GM19395 (cell line): ENCODE data around the gene TFDP1.

Experiments used
- ATAC-seq: cut with Tn5 transposase; IDR thresholded peaks from one replicate; pipeline ENCODE4 v1.9.1; 2021; ENCODE audit warnings: mild to moderate bottlenecking, moderate library complexity; ENCODE audit not compliant: unreplicated experiment

The TFDP1 gene

GRCh38 chr13:113647351-113648215, 63.0 kb downstream of the TFDP1 start:
- no peak for ATAC-seq

- no peak for ATAC-seq
Observed at GRCh38 chr13:113648216-113648610, 63.7 kb downstream of the TFDP1 start.

GRCh38 chr13:113649212-113649611, 64.7 kb downstream of the TFDP1 start:
- no peak for ATAC-seq

GRCh38 chr13:113650275-113650674, 65.7 kb downstream of the TFDP1 start:
- no peak for ATAC-seq

GRCh38 chr13:113650731-113651148, 66.2 kb downstream of the TFDP1 start:
- no peak for ATAC-seq

- no peak for ATAC-seq
Observed at GRCh38 chr13:113651511-113652403, 67.2 kb downstream of the TFDP1 start.

- no peak for ATAC-seq
Observed at GRCh38 chr13:113652404-113653263, 68.1 kb downstream of the TFDP1 start.

- ATAC-seq, result no peak
Observed at GRCh38 chr13:113653264-113654174, 69.0 kb downstream of the TFDP1 start.

- no peak for ATAC-seq
Observed at GRCh38 chr13:113654175-113654560, 69.6 kb downstream of the TFDP1 start.

GRCh38 chr13:113654591-113655345, 70.2 kb downstream of the TFDP1 start:
- ATAC-seq, result no peak

- no peak for ATAC-seq
Observed at GRCh38 chr13:113655346-113656002, 70.9 kb downstream of the TFDP1 start.

GRCh38 chr13:113656003-113656588, 71.5 kb downstream of the TFDP1 start:
- no peak for ATAC-seq

GRCh38 chr13:113656831-113657671, 72.5 kb downstream of the TFDP1 start:
- no peak for ATAC-seq

GRCh38 chr13:113657851-113658741, 73.5 kb downstream of the TFDP1 start, which contains the start of gene ATP4B:
Gene ATP4B, minus strand, starts transcription at chr13:113658198. Its CDS starts 54 bp downstream, at chr13:113658144.
- ATAC-seq, result no peak

- no peak for ATAC-seq
Observed at GRCh38 chr13:113658836-113659235, 74.3 kb downstream of the TFDP1 start.

GRCh38 chr13:113659337-113659736, 74.8 kb downstream of the TFDP1 start:
- ATAC-seq, result no peak
